ENCODE results near the gene CUTA.

CUTA gene

DNA sequence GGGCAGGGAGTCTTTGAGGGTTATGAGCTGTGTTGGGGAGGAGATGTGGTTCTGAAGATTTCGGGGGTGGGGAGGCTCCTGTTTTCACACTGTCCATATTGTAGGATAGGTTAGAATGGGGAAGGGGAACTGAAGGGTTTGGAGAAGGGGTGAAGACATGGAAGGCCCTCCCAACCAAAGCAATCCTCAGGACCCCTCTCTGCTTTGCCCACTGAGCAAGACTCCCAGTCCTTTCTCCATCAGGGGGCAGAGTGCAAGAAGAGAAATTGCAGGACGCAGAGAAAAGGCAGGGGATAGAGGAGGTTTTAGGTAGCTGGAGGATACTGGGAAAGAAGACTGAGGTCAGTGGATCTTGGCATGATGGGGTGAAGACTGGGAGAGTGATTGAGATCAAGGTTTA, 5.9 kb upstream of the CUTA start:
- in situ Hi-C loops (cut with MboI; ENCODE audit: low sequenced_read_pairs) = no loop called here
- Histone ChIP-seq H3K9me3 (no peaks in the 10 kb centered on the region), H3K4me3 (no peak overlapping the region), H3K36me3 (replicated peaks) (no peaks in the 10 kb centered on the region), H3K4me1 (peaks cover 16% of the 10 kb centered on the region), H3K27me3 (ENCODE audit: low read depth) (peaks cover 25% of the 10 kb centered on the region)
- DNase-seq (ENCODE audit: low spot score in 2 of 2) = no peak

DNA sequence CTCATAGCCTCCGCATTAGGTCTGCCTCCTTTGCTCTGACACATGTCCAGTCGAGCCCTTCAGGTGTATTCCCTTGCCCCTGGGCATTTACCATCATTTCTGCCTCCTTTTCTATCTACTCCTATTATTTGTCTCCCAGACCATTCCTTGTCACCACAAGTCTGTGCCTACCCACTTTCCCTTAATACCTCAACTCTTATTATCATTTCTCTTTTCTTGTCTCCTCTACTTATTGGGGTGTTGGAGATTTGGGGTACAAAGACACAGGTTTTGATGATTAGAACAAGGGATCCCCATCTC, 3.4 kb upstream of the CUTA start:
- Histone ChIP-seq H3K9me3 (no peaks in the 10 kb centered on the region), H3K27me3 (ENCODE audit: low read depth) (peaks cover 25% of the 10 kb centered on the region), H3K36me3 (replicated peaks) (peaks cover 1% of the 10 kb centered on the region), H3K4me1 (peaks cover 20% of the 10 kb centered on the region), H3K4me3 (no peak overlapping the region)
- in situ Hi-C loops (cut with MboI; ENCODE audit: low sequenced_read_pairs) = no loop called here
- DNase-seq (ENCODE audit: low spot score in 2 of 2) = no peak

DNA sequence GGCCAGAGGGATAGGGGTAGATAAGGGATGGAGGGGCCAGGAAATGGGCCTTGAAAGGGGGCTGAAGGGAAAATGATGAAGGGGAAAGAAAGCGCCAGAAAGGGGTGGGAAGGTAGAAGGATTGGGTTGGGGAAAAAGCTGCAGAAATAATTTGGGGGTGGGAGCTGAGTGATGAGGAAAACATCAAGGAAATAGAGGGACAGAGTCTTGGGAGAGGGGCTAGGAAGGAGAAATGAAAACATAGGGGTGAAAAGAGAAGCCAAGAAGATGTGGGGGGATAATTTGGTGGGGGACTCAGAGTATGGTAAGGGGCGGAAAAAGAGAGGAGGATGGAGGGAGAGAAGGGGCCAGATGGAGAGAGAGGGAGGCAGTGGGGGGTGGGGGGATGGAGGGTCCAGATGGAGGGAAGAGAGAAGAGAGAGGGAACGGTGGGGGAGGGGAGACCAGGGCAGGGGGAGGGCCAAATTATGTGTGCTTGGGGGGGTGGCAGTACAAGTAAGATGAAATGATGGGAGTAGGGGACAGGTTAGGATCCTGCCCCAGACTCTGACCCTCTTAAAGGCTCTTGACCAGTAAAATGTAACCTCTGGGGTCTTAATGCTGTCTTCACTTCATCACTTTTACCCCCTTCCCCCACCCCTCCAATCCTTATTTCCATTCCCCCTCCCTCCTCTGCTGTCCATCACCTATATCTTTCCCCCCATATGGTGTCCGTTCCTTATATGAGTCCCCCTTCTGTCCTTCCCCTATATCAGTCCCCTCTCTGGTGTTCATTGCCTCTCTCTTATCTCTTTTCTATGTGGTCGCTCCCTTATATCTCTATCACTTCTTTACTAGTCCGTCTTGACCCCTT, 2.8 kb upstream of the CUTA start:
- no peak for DNase-seq (ENCODE audit: low spot score in 2 of 2)
- peaks cover 25% of the 10 kb centered on the region for H3K27me3 ChIP-seq (ENCODE audit: low read depth)
- H3K4me3 ChIP-seq = no peak overlapping the region
- peaks cover 7% of the 10 kb centered on the region for H3K36me3 ChIP-seq (replicated peaks)
- H3K9me3 ChIP-seq = no peaks in the 10 kb centered on the region
- in situ Hi-C loops (cut with MboI; ENCODE audit: low sequenced_read_pairs) = no loop called here
- H3K4me1 ChIP-seq = peaks cover 22% of the 10 kb centered on the region

DNA sequence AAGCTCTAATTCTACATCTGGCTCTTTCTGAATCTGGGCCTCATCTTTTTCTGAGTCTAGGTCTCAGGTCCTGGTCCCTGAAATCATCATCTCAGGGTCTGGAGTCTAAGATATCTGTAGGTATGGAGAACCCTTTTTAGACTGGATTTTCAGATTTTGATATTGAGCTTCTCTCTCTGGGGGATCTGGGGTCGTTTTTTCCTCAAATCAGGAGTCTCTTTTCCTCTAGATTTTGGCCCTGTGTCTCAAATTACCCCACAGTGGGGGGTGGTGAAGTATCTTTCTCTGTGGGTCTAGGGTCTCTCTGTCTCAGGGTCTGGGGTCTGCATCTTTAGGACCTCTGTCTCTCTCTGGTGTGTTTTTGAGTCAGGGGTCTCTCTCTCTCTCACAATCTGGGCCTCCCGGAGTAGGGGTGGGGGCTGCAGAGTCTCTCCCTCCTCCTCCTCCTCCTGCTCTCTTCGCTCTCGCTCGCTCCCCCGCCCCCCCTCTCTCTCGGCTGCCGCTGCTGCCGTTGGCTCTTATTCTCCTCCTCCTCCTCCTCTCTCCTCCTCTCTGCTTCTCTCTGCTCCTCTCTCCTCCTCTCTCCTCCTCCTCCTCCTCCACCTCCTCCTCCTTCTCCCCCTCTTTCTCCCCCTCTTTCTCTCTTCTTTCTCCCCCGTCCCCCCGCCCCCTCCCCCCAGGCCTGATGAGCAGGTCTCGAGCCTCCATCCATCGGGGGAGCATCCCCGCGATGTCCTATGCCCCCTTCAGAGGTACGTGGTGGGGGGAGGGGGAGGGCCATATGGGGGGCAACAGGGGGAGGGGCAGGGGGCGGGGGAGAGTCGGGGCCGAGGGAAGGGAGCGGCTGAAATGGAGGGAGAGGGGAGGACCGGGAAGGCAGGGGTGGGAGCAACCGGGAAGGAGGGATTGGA, 1.9 kb upstream of the CUTA start, which contains the start of gene SYNGAP1:
Gene SYNGAP1, plus strand, starts transcription at position 486 of the 911 bp plus-strand sequence. Its CDS starts 200 bp downstream, at position 686.
- Histone ChIP-seq H3K9me3 (no peaks in the 10 kb centered on the region), H3K27me3 (ENCODE audit: low read depth) (peaks cover 25% of the 10 kb centered on the region), H3K4me3 (no peak within 1 kb of the TSS), H3K4me1 (peaks cover 17% of the 10 kb centered on the region), H3K36me3 (replicated peaks) (peaks cover 15% of the 10 kb centered on the region)
- DNase-seq (ENCODE audit: low spot score in 2 of 2) = no peak
- in situ Hi-C loops (cut with MboI; ENCODE audit: low sequenced_read_pairs) = no loop called here

DNA sequence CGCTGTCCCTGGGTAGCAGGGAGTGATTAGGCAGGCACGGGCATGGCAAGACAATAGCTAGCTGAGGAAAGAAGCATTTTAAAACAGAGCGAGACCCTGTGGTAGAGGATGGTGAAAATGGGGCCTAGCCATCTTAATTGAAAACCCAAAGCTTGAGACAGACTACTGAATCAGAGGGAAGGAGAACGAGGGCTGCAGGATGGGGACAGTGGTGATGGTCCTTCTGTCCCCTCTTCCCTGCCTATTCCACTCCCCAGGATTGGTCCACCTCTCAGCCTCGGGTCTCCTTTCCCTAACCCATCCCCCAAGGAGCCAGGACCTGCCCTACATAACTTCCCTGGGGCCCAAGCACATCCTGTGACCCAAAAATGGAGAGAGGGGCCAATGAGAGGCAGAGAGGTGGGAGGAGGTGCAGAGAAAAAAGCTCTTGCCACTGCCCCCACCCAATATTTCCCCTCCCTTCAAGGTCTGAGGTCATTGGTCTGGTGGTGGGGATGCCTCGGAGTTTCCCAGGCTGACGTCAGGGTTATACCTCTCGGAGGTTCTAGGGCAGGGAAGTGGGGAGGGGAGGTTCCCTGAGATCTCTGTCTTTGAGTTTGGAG, 884 bp upstream of the CUTA start:
- Histone ChIP-seq H3K36me3 (replicated peaks) (peaks cover 18% of the 10 kb centered on the region), H3K9me3 (no peaks in the 10 kb centered on the region), H3K27me3 (ENCODE audit: low read depth) (peaks cover 23% of the 10 kb centered on the region), H3K4me1 (peaks cover 17% of the 10 kb centered on the region), H3K4me3 (peak overlapping the region; percentile 55)
- in situ Hi-C loops (cut with MboI; ENCODE audit: low sequenced_read_pairs) = no loop called here
- DNase-seq (ENCODE audit: low spot score in 2 of 2) = no peak

DNA sequence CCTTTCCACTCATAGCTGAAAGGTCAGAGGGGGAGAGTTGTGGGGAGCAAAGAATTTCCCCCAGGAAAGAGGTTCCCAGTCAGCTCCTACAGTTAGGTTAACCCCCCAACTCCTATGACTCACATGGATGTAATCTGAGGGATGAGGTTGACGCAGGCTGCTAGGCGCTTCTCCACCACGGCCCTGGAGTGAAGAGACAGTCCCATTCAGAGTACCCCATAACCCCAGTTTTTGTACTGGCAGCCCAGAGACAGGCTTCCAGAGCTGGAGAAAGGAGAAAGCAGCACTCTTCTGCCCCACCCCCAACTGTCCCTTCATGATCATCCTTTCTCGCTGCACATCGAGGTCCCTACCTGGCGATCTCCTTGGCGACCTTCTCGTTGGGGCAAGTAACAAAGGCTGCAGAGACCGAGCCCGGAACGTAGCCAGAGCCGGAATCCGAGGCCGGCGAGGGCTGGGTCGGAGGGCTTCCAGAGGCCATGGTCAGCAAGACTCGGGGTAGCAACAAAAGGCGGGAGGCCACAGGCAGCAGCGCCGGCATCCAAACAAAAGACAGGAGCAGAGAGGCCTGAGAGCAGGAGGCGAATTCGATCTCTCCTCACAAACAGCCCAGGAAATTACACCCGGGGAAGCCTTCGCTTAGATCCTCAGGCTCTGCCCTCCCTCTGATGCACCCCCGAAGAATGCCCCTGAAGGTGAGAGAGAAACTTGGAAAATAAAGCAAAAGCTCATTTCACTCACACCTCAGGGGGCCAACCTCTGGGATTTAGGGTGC, 592 bp downstream of the CUTA start:
- H3K4me1 ChIP-seq = peaks cover 17% of the 10 kb centered on the region
- in situ Hi-C loops (cut with MboI; ENCODE audit: low sequenced_read_pairs) = no loop called here
- H3K36me3 ChIP-seq (replicated peaks) = peaks cover 26% of the 10 kb centered on the region

DNA sequence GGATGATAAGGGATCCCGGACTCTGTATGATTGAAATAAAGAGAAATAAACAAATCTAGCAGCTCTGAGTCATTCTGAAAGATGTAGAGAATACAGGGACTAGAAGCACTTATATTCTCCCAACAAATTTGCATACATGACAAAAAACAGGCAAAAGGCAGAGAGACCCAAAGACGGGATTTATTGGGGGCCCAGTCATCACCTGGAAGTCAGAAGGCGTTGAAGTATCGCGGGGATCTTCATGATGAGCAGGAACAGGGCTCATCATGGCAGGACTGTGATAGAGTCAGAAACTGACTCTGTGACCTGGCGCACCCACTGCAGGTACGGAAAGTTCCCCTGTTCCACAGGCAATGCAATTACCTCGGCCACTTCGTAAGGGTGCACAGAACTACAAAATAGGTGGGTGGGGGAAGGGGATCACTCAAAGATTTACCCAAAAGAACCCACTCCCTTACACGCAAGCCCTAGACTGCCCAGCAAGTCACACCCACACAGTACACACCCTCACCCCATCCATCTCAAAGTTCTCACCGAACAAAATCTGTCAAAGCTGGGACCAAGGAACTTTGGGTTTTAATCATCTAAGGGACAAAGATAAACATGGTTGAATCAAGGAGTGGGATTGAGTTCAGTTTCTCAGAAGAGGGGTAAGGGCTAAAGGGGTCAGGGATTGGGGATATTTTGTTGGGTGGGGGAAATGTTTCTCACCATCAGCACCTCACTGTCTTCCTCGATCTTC, 1.4 kb downstream of the CUTA start:
- Histone ChIP-seq H3K4me3 (peak overlapping the region; percentile 55), H3K27me3 (ENCODE audit: low read depth) (peaks cover 5% of the 10 kb centered on the region; the same call in 1 of the 2 replicates), H3K36me3 (replicated peaks) (peaks cover 26% of the 10 kb centered on the region), H3K4me1 (peaks cover 19% of the 10 kb centered on the region), H3K9me3 (no peaks in the 10 kb centered on the region)
- in situ Hi-C loops (cut with MboI; ENCODE audit: low sequenced_read_pairs) = no loop called here
- DNase-seq (ENCODE audit: low spot score in 2 of 2) = no peak

More for the DNA sequence above, 592 bp downstream of the CUTA start:
- no peaks in the 10 kb centered on the region for H3K9me3 ChIP-seq
- peaks cover 10% of the 10 kb centered on the region for H3K27me3 ChIP-seq (ENCODE audit: low read depth)
- DNase-seq (ENCODE audit: low spot score in 2 of 2) = peak in 1 of 2 experiments; percentile 42
- peak overlapping the region; percentile 55 for H3K4me3 ChIP-seq

DNA sequence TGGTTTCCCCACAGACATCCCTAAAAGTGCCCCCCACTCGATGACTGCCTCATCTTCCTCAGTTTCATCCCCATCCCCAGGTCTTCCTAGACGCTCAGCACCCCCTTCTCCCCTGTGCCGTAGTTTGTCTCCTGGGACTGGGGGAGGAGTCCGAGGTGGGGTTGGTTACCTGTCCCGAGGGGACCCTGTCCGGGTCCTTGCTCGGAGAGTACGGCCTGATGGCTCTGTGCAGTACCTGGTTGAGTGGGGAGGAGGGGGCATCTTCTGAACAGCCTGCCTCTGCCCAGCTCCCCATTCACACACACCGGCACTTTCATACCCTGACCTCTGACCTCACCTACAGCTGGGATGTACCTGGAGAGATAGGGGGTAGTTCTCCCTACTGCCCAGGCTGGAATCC, 2.1 kb downstream of the CUTA start:
- in situ Hi-C loops (cut with MboI; ENCODE audit: low sequenced_read_pairs) = no loop called here
- no peaks in the 10 kb centered on the region for H3K9me3 ChIP-seq
- DNase-seq (ENCODE audit: low spot score in 2 of 2) = no peak
- no peaks in the 10 kb centered on the region for H3K27me3 ChIP-seq (ENCODE audit: low read depth)
- peaks cover 26% of the 10 kb centered on the region for H3K36me3 ChIP-seq (replicated peaks)
- peaks cover 21% of the 10 kb centered on the region for H3K4me1 ChIP-seq
- H3K4me3 ChIP-seq = no peak overlapping the region

DNA sequence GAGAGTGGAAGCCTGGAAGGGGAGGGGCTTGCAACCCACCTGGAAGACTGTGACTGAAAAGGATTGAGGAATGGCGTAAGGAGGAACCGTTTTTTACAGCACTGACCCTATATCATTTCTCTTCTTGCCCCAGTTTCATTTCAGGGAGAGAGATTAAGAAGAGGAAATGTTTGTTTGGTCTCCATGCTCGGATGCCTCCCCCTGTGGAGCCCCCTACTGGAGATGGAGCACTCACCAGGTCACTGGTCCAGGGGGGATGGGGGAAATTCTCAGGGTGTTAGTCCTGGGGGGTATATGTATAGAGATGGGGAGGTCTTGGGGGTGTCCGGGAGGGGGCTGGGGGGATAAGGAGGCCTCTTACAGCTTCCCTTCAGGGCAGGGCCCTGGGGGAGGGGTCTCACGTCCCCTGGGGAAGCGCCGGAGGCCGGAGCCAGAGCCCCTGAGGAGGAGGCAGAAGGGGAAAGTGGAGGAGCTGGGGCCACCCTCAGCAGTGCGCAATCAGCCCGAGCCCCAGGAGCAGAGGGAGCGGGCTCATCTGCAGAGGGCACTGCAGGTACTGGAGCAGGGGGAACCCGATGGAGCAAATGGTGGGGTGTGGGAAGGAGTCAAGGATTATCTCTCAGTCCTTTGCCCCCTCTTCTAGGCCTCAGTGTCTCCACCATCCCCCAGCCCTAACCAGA, 3.2 kb downstream of the CUTA start:
- Histone ChIP-seq H3K4me1 (peaks cover 23% of the 10 kb centered on the region), H3K27me3 (ENCODE audit: low read depth) (no peaks in the 10 kb centered on the region), H3K4me3 (no peak overlapping the region), H3K36me3 (replicated peaks) (peaks cover 26% of the 10 kb centered on the region), H3K9me3 (no peaks in the 10 kb centered on the region)
- peak in 1 of 2 experiments; percentile 49 for DNase-seq (ENCODE audit: low spot score in 2 of 2)
- in situ Hi-C loops (cut with MboI; ENCODE audit: low sequenced_read_pairs) = no loop called here

DNA sequence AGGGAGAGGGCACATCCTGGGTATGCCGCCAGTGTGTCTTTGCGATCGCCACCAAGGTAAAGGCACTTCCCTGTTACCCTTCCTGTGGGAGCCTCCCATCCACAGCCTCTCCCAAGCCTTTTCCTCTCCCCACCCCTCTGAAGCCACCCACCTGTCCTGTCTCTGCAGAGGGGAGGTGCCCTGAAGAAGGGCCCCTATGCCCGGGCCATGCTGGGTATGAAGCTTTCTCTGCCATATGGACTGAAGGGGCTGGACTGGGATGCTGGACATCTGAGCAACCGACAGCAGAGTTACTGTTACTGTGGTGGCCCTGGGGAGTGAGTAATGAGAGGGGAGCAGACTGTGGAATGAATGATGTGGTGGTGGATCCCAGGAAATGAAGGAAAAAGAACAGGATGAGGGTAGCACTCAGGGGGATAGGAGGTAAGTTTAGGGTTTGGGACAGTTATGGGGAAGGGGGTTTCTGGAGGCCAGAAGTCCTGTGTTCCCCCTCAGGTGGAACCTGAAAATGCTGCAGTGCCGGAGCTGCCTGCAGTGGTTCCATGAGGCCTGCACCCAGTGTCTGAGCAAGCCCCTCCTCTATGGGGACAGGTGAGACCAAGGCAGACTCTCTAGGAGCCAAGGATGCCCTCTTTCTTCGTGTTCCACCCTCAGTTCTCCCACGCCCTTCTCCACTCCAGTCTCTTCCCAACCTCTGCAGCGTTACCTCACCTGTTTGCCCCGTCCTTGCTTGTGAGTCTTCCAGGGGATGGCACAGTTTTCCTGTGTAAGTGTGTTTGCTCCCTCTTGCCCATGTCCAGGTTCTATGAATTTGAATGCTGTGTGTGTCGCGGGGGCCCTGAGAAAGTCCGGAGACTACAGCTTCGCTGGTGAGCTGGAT, 4.4 kb downstream of the CUTA start:
- in situ Hi-C loops (cut with MboI; ENCODE audit: low sequenced_read_pairs) = no loop called here
- Histone ChIP-seq H3K9me3 (no peaks in the 10 kb centered on the region), H3K4me3 (no peak overlapping the region), H3K4me1 (peaks cover 20% of the 10 kb centered on the region), H3K27me3 (ENCODE audit: low read depth) (no peaks in the 10 kb centered on the region), H3K36me3 (replicated peaks) (peaks cover 27% of the 10 kb centered on the region)
- DNase-seq (ENCODE audit: low spot score in 2 of 2) = no peak

DNA sequence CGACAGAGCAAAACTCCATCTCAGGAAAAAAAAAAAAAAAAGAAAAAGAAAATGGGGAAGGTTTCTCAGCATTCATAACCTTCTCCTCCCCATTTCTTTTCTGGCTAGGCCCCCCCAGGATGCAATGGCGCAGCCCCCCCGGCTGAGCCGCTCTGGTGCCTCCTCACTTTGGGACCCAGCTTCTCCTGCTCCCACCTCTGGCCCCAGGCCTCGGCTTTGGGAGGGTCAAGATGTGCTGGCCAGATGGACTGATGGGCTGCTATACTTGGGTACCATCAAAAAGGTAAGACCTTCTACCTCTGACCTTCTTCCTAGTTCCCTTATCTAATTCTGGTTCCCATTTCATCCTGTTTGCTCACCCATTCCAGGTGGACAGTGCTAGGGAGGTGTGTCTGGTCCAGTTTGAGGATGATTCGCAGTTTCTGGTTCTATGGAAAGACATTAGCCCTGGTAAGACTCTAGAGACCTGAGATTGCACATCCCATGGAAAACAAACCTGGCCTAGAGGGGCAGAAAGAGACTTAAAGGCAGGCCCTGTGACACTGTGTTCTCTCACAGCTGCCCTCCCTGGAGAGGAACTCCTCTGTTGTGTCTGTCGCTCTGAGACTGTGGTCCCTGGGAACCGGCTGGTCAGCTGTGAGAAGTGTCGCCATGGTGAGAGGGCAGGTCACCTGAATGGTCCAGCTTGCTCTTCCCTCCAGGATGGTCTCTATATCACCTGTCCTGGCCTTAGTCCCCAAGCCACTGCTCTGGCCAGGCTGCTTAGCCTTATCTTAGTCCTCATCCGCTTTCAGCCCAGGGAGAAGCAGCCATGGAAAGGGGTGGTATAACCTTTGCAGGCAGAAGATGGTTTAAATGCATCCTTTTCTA, 5.5 kb downstream of the CUTA start:
- Histone ChIP-seq H3K4me1 (peaks cover 18% of the 10 kb centered on the region), H3K9me3 (no peaks in the 10 kb centered on the region), H3K36me3 (replicated peaks) (peaks cover 38% of the 10 kb centered on the region), H3K27me3 (ENCODE audit: low read depth) (no peaks in the 10 kb centered on the region), H3K4me3 (no peak overlapping the region)
- in situ Hi-C loops (cut with MboI; ENCODE audit: low sequenced_read_pairs) = no loop called here
- DNase-seq (ENCODE audit: low spot score in 2 of 2) = no peak

Data from HAP-1 (cell line).